HG02884 (cell line): Measurements from ENCODE around the gene CCDC141.
"Not testable (repeated sequence)": the region's sequence is repeated elsewhere in the genome, so short reads cannot be mapped to it uniquely, and the experiment has no call there.

ENCODE experiments used
- ATAC-seq: cut with Tn5 transposase; IDR thresholded peaks from one replicate; pipeline ENCODE4 v1.9.1; 2021; ENCODE audit warnings: mild to moderate bottlenecking, moderate library complexity; ENCODE audit not compliant: unreplicated experiment

Gene CCDC141

GRCh38 chr2:179045602-179046001, 4.3 kb downstream of the CCDC141 start:
- ATAC-seq: not testable (repeated sequence)

- ATAC-seq: no peak
Observed at GRCh38 chr2:179044500-179044899, 5.4 kb downstream of the CCDC141 start.

DNA sequence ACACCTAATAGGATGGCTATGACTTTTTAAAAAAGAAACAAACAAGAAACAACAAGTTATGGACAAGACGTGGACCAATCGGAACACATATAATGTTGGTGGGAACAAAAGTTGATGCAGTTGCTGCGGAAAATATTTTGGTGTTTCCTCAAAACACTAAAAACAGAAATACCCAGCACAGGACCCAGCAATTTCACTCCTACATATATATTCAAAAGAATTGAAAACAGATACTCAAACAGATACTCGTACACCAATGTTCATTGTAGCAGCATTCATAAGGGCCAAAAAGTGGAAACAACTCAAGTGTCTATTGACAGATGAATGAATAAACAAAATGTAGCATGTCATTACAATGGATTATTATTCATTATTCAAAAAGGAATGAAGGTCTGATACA, 12.1 kb downstream of the CCDC141 start:
- peak; percentile 67 for ATAC-seq

DNA sequence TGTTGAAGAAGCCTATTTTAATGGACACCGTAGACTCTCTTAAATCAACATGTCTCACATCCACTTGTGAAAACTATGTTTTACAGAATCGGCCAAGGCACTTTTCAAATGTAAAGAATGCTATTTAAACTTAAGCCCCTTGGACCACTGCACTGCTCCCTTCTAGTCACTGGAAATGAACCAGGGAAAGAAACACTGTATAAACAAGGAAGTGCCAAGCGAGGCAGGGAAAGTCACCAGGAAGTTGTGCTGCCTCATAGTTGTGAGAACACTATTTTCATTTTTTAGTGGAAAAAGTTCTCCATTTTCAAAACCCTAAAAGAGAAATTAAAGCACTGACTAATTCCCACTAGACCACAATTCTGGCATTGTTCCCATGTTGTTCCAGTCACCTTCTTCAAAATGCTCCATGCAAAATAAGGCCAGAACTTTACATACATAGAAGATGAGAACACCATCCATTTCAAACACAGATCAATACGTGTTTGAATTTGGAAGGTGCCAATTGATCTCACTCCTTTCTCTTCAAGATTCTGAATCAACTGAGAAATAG, 13.5 kb downstream of the CCDC141 start:
- no peak for ATAC-seq

DNA sequence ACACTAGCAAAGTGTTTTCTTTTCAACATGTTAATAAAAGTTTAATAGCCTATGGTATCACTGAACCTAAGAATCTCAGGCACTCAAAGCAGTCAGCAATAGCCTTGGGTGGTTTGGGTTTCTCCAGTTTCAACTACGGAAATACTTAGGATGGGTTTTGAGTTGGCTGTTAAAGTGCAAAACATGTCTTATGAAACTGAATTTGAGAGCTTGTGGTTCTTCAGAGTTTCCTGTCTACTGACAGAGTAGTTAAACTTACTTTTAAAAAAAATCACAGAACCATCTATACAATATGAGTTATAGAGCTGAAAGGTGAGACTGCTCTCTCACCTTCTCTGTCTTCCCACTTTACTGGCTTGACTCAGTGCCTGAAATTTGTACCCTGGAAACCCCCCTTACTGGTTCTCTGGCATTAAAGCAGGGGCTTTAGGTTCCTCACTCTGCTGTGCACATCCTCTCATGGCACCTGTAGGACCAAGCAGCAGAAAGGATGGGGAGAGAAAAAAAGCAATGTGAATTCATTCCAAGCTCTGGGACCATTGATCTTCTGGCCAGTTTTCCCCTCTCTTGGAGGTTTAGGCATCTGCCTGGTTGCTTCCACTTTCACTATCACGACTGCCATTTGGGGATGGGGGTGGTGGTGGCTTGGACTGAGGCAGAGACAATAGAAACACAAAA, 18.1 kb downstream of the CCDC141 start:
- peak; percentile 96 for ATAC-seq

GRCh38 chr2:179024445-179024844, 25.5 kb downstream of the CCDC141 start:
- no peak for ATAC-seq

GRCh38 chr2:179022685-179023084, 27.3 kb downstream of the CCDC141 start:
- no peak for ATAC-seq

DNA sequence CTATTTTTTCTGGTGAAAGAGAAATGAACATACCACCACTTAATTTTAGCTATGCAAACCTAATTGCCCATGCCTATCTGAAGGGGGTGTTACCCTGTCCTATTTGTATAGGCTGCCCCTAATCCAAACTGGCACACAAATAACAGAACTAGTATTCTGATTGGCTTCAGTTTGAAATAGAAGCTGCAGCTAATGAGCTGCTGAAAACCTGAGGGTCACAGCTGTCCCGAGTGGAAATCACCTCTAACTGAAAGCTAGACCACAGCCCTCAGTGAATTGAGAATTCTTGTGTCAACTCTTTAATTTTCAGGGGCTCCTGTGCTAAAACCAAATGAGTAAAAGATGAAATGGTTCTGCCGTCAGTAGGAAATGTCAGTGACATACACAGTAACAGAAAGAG, 28.7 kb downstream of the CCDC141 start:
- ATAC-seq: peak; percentile 78

DNA sequence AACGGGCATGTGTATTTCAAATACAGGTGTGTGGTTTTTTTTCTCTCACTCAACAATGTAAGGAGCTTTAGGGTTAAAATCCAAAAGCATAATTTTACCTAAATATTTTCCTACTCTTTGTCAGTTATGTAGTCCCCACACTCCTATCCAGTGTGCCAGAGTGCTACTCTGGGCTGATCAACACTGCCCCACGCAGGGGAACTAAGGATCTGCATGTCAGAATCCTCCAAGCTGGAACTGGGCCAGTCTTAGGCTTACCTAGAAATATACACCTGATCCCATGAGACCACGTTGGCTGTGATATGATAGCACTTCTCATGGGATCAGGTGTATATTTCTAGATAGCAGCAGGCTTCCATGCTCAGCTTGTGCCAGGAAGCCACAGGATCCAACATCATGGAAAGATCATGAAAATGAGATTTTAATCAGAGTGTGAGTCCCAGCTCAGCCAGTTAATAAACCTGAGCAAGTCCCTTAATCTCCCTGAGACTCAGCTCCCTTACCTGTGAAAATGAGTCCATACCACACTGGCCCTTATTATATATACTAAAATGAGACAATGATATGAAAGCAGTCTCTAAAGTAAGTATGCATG, 29.7 kb downstream of the CCDC141 start:
- ATAC-seq: peak; percentile 57

GRCh38 chr2:179019260-179019659, 30.7 kb downstream of the CCDC141 start:
- ATAC-seq: no peak

DNA sequence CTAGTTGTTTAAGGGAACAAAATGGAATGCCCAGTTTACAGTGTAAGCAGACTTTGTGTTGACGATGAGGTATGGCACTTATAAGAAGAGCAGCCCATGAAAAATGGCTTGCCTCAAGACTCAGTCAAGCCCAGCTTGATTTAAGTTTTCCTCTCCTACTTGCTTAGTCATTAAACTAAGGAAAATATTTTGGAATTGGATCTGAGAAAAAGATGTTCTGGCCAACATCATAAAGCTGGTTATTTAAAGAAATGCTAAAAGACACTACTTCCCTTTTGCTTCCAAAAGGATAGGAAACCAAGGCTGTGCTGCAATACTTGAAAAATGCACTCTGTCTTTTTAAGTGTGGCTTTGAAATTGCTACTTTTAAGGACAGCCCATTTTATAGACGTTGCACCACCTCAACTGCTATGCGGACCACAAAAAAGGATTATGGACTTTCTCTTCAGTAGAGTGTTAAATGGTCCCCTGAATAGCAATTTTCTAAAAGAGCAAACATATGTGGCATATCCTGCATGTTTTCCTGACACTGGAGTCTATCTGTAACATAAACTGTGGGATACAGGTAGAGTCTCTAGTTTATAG, 32.1 kb downstream of the CCDC141 start:
- no peak for ATAC-seq

DNA sequence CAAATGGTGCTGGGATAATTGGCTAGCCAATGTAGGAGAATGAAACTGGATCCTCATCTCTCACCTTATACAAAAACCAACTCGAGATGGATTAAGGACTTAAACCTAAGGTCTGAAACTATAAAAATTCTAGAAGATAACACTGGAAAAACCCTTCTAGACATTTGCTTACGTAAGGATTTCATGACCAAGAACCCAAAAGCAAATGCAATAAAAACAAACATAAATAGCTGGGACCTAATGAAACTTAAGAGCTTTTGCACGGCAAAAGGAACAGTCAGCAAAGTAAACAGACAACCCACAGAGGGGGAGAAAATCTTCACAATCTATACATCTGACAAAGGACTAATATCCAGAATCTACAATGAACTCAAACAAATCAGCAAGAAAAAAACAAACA, 35.7 kb downstream of the CCDC141 start:
- ATAC-seq: not testable (repeated sequence)

DNA sequence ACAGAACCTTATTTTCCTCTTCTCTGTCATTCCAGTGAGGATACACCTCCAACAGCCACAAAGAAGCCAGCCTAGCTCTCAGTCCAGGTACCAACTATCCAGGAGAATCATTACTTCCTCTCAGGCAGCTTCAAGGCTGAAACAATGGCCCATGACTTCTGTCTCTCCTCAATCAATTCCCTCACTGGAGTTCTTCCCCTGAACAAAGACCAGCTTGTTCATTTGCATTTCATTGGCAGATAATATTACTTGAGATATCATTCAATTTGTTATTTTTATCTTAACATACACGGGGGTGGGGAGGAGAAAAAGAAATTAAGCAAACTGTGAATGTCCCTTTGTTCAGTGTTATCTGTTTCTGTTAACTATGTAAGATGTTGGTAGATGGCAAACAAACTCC, 44.0 kb downstream of the CCDC141 start:
- ATAC-seq: no peak

GRCh38 chr2:178999476-178999875, 50.5 kb downstream of the CCDC141 start:
- ATAC-seq: no peak

- ATAC-seq: peak; percentile 60
Observed at GRCh38 chr2:178998539-178998938, 51.4 kb downstream of the CCDC141 start.

DNA sequence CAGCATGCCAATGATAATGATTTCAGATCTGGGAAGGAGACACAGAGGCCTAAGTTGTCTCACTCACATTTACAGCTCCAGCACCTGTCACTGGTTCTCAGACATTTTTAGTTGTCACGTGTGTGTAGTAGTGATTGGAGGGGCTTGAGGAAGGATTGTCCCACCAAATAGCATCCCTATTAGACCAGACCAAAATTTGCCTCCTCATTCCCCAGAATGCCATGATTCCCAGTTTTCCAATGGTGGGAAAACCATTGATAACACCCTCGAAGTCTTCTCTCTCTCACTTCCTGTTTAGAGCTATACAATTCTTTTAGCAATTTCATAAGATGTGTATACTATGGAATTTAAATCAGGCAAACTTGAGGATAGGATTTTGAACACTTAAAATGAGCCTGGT, 52.5 kb downstream of the CCDC141 start:
- no peak for ATAC-seq

DNA sequence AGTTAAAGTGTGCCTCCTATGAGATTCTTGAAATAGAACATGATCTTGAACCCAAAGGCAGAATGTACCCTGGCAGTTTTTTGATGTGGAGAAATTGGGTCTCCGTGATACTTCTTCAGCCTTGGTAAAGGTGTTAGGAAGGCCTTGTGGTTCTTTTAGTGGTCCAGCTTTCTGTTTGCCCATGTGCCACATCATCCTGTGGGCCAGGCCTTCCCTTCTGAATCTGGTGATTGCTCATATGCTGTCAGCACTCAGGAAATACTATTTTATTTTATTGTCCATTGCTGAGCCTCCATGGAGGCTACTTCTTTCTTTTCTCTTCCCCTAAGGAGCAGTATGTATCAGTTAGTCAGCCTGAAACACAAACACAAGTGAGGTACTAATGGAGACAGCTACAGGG, 52.9 kb downstream of the CCDC141 start:
- no peak for ATAC-seq

GRCh38 chr2:178994264-178994663, 55.7 kb downstream of the CCDC141 start:
- no peak for ATAC-seq

DNA sequence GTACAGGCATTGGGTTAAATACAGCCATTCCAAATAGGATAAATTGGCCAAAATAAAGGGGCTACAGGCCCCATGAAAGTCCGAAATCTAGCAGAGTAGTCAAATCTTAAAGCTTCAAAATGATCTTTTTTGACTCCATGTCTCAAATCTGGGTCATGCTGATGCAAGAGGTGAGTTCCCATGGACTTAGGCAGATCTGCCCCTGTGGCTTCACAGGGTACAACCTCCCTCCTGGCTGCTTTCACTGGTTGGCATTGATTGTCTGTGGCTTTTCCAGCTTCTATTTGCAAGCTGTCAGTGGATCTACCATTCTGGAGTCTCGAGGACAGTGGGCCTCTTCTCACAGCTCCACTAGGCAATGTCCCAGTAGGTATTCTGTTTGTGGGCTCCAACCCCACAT, 56.1 kb downstream of the CCDC141 start:
- no peak for ATAC-seq

DNA sequence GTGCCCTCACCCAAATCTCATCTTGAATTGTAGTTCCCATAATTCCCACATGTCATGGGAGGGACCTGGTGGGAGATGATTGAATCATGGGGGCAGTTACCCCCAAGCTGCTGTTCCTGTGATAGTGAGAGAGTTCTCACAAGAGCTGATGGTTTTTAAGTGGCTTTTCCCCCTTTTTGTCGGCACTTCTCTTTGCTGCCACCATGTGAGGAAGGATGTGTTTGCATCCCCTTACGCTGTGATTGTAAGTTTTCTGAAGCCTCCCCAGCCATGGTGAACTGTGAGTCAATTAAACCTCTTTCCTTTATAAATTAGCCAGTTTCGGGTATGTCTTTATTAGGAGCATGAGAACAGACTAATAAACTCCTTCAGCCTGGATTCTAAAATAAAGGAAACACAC, 57.2 kb downstream of the CCDC141 start:
- not testable (repeated sequence) for ATAC-seq

- ATAC-seq: peak; percentile 90
Observed at GRCh38 chr2:178990533-178991241, 59.2 kb downstream of the CCDC141 start.
